GM18526 (cell line): ENCODE measurements around the gene PRAC1.

Source experiments
- POLR2A ChIP-seq: IDR thresholded peaks from 3 replicates; pipeline ENCODE4 v1.6.1; 2011; ENCODE audit not compliant: insufficient read length; ENCODE audit errors: extremely low read depth

The PRAC1 gene

DNA sequence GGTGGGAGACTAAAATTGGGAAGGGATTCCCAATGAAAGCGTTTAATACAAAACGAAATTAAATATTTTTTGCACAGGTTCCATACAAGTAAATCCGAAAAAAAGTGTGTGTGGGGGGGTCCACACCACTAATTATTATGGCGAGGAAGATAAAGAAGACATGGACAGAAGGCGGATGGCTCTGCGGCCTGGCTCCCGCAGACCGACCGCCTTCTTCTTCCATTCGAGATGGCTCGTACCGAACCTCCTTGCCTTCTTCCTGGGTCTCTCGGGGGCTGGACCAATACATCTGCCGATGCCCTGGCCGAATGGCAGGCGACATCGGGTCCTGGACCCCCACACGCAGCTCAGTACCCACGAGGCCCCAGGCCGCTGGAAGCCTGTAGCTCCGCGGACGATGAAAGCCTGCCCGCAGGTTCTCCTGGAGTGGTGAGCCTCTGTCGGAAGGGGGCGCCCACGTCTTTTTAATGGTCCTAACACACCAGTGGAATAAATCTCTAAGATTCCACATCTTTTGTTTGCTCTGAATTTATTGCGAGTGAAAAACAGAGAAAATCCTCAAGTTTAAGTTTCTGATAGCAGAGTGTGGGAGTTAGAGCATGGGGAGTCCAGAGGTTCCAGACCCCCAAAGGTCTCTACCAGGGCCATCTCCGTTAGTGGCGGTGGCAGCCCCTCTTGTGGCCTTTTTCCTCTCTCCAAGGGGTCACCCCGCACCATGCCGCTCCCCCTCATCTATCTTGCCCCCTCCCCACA is 2.1 kb upstream of the PRAC1 start:
- TF ChIP-seq POLR2A: no peak

DNA sequence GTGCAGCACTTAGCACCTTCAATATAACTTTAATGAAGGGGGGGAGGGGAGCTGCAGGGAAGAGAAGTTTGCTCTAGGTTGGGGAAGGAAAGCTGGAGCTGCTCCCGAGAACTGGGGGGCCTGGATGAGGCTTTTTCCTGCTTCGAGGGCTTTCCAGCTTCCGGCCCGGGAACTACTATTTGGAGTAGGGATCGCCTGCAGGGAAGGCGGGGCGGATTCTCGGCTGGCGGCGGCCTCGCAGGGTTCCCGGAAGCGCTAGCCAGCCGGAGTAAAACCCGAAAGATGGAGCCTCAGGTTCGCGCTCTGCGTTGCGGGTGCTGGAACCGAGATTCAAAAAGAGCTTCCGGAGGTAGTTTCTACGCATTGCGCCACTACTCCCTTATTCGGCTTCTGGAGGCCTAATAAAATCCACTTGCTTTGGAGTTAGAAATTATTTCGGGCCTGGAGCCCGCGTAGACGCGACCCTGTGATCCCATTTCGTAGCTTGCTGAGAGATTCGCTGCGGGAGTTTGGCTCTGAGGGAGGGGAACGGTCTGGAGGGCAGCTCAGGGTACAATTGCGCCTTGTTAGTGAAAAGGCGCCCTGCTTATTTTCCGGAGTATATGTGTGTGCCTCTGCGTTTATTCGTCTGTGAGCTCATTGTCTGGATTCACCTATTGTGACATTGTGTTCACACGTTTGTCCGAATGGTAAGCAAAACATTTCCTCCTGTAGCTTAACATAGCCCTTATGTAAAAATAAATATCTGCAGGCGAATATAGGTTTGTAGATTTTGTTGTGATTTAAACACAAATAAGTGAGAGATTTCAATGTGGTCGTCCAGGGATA is 1.3 kb upstream of the PRAC1 start:
- TF ChIP-seq POLR2A: no peak

DNA sequence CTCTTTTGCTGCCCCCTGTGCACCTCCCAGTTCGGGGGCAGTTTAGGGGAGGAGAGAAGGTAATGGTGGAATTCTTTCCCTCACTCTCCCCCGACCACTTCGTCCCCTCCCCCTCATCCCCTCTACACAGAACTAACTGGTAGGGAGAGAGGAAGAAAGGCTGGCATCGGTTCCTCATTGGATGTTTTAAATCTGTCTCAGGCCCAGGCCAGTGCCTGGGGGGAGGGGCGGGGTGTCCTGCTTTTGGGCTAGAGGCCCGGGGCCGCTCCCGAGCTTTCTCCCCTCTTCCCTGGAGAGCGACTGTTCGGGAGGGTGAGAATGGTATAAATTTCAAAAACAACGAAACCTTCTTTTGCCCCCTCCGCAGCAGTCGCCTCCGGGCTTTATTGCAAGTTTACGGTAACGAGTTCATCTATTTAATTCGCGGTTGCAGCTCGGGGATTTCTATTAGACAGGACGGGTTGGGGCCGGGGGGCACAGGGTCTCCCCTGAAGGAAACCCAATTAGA is 651 bp upstream of the PRAC1 start, which contains the start of gene PRAC2:
TSS of gene PRAC2 (plus strand) at position 271 of the 508 bp plus-strand sequence. CDS start 1,226 bp downstream, outside the sequence.
- TF ChIP-seq POLR2A: no peak

DNA sequence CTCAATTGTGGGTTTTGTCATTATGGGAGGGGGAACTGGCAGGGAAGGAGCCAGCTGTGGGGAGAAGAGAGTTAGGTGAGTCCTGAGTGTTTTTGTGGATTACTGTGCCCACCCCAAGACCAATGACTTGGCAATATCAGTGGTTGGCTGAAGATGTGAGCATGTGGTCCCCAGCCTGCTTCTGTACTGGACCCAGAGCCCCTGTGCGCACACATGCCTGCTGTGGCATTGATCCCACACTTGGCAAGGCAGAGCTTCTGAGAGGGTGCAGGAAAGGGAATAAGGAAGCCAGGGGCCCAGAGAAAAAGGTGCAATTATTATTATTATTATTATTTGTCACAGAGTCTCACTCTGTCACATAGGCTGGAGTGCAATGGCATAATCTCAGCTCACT is 1.3 kb downstream of the PRAC1 start:
- TF ChIP-seq POLR2A: no peak

DNA sequence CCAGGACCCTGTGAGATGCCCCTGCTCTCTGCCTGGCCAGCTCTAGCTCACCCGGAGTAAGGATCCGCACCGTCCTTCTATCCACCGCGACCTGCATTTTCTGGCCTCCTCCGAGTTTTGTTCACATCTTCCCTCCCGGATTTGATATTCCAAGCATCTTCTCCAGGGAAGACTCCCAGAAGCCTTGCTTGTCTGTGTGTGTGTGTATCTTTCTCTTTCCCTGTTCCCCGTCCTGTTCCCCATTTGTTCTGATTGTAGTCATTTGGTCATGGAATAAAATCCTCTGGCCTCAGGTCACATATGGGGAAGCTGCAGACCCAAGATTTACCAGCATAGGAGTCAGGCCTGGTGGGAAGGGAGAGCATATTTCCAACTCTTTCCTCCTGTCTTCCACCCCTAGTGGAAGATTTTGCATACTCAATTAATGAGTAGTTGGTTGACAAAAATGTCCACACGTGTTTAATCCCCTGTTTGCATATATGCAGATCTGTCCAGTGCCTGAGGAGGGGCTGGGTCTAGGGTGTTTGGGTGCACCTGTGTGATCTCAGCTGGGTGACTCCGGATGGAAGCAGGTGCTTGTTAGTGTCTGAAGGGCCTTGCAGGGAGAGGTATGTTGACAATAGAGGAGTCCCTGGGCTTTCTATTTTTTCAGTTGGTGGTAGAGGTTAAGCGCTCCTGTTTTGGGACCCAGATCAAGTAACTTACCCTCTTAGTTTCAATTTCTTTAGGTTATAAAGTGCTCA is 1.9 kb downstream of the PRAC1 start:
- no peak for TF ChIP-seq POLR2A

DNA sequence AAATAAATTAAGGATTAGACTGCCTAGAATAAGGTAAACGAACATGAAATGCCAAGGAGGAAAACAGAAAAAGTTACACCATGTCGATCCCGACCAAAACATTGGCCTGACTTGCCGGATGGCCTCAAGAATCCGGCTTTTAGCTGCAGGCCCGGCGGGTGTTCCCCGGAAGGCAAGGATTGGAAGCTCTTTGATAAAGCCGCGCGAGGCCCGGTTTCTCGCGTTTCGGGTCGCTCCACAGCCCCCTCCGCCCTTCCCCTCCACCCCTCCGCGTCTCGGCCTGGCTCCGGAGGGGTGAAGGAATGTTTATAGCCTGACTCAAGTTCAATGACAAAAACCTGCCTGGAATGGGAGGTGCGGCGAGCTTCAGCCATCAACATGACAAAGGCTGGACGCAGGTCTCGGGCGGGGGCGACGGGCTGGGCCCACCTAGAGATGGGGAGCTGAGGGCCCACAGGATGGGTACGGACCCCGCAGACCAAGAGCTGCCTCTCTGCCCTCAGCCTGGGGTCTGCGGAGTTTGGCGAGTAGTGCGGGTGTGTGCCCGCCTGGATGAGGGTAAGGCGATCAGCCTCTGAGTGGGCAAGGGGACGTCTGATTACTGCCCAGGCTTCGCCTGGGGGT is 2.6 kb downstream of the PRAC1 start:
- TF ChIP-seq POLR2A: no peak

DNA sequence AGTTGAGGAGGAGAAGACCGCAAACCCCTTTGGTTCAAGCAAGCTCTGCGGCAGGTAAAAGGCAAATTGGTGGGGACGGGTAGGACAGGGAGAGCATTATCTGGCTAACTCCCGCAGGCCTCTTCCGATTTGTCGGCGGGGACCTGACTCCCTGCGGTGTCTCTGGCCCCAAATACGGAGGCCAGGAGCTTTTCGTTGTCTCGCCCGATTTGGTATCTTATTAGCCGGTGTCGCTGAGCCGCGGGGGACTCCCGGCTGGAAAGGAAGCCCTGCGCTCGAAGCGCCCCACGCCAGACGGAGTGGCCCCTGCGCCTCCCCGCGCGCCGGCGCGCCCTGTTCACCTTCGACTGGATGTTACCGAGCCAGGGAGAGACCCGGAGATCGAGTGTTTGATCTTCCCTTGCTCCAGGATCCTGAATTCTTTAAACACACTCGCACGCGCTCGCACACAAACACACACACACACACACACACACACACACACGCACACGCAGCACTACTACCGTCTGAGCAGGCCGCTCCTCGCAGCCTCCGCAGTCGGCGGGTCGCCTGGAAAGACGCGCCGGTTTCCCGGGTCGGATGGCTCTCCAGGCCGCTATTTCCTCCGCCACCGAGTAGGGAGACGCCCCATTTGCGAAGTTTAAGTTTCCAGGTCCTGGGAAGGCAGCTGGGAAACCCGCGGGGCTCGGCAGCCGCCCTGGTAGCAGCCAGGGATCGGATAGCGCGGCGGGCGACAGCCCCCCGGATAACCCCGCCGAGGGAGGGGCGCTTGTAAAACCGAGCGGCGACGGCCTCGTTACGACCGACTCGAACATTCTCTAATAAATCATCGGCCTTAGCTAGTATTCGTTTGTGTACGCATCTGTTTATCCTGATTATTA is 3.3 kb downstream of the PRAC1 start:
- TF ChIP-seq POLR2A: no peak

DNA sequence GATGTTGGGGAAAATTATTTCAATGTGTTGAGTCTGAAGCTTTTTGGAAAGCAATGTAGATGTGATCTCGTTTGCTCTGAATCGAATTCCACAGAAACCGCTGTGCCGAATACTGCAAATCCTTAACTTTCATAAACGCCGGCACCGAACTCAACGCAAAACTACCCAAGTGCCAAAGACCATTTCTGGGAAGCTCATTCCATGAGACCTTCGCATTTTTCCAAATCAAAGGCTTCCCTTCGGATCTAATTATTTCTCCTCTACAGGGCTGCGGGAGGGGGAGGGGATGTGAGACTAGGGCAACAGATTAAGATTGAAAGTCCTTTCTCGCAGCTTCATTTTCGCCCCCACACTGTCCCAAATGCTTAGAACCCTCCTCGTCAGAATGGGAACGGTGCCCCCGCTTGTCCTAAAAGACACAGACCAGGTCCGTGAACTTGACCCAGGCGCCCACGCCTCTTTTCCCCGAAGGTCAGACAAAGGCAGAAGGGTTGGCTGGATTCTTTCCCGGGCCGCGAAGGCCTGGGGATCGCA is 4.0 kb downstream of the PRAC1 start:
- TF ChIP-seq POLR2A: no peak

DNA sequence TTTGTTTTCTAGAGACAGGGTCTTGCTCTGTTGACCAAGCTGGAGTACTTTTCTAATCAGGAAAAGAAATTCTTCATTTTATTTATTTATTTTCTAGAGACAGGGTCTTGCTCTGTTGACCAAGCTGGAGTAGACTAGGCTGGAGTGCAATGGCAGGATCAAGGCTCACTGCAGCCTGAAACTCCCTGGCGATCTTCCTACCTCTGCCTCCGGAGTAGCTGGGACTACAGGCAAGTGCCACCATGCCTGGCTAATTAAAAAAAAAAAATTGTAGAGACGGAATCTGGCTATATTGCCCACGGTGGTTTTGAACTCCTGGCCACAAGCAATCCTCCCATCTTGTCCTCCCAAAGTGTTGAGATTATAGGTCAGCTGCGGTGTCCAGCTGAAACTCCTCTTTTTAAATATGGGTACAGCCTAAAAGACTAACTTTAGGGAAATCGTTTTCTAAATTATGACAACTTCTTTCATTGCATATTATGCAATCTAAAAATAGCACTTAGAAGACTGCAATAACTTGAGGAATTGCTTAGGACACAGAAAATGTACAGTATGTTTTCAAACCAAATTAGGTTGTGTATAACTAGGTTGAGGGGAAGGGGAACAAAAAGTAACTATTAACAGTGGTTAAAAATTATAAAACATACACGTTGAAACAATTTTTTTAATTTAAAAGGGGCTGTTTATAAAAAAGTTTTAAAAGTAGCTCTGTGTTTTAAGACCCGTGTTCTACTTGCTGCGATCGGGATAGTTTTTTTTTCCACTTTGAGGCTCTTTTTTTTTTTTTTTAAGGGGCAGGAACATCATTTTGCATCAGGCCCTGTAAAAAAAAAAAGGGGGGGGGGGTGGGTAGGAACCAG is 4.7 kb downstream of the PRAC1 start:
- TF ChIP-seq POLR2A: no peak

DNA sequence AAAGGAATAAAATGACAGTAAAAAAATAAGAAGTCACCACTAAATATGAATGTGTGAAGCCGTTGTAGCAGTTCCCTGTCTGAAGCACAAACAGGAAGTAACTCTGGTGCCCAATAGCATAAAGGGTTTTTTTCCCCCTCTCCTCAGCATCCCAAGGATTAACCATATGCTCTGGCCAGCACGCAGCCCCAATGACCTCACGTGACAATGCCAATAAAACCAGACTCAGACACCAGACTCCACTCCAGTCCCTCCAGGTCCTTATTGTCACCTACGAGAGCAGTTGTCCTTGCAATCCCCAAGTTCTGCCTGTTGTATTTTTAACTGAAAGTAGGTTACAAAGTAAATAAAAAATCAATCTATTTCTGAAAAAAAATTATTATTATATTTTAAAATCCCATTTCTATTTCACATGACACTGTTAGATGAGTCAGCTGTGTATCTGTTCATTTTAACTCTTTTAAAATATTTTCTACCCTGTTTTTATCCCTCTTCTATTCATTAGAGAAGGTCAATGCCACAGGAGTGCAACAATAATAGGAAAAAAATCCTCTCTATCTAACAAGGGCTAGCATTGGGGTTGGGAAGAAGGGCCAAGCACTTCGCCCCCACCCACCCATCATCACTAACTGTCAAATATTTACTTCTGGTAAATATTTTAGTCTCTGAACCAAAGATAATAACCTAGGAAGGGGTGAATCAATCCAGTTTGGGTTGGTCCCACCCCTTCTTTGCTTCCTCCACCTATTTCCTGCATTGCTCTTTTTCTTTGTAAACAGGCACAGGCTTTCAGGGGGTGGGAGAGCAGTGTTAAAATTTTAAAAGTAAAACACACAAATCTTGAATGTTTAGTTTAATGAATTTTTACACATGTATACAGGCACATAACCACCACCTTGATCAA is 6.6 kb downstream of the PRAC1 start:
- no peak for TF ChIP-seq POLR2A

DNA sequence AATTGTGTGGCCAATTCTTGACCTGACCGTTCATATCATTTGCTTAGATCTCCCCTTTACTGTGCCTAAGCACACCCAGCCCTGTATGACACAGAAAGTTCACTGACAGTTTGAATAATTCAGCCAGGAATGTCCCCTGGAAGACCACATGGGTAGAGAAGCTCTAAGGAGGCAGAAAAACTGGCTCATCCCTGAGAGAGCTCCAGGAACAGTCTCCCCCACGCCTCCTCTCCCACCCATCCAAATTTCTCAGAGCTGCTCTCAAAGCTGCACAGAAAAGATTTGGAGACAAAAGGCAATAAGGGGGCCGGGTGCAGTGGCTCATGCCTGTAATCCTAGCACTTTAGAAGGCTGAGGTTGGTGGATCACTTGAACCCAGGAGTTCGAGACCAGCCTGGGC is 11.2 kb downstream of the PRAC1 start:
- no peak for TF ChIP-seq POLR2A

DNA sequence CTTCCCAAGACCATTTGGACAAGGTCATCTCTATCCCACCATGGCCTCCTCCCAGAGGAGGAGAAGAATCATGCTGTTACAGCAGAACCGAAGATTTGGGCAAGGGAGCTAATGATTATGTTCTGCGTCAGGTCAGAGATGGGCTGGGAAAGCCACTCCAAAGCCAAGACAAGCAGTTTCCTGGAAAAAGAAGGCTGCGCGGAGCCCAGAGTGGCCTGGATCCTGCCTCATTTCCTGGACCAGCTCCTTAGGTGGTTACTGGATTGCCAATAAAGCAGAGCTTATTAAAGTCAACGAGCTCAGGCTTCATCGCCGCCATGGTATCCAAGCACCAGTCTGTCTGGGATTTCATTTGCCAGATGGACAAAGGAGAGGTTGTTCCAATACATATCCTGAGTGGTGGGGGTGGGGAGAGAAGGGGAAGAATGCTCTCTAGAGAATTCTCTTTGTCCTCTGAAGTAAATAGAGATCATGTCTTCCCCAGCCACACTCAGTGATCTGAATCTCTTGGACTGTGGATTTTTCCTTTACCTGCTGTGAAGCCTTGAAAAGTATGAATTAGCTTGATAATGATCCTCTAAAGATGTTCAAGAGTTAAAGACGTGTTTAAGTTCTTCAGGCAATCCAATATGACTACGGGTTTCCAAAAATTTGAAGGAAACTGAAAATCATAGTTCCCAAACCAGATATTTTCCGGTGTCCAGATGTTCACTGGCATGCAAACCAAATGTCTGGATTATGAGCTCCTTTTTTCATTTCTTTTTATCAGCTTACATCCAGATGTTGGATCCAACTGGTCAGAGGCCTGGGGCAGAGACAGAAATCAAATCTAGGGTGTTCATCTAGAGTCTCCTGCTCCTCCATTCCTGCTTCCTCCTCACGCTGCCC is 17.7 kb downstream of the PRAC1 start:
- TF ChIP-seq POLR2A: no peak
